Measurements from ENCODE around the gene REST. TPM values are rescaled to one million over a fixed set of nuclear protein-coding genes. Genes with fewer than 3 reads are reported as not detected.

Gene REST
- total and polyA plus RNA-seq, 2 donors (not counting 1 experiment from before 2014, with no cell fraction given): 30.5 to 33.0 TPM

- Histone ChIP-seq H3K79me2 (ENCODE audit: control insufficient read depth, insufficient read depth, low read length) (peaks cover 18% of the 10 kb centered on the region), H3K4me1 (ENCODE audit: control insufficient read depth, extremely low read depth, insufficient read depth, low read length) (peaks cover 2% of the 10 kb centered on the region), H3K36me3 (ENCODE audit: control insufficient read depth, insufficient read depth, low read length) (no peaks in the 10 kb centered on the region), H4K20me1 (ENCODE audit: control insufficient read depth, extremely low read depth, insufficient read depth, low read length) (no peaks in the 10 kb centered on the region), H3K9me3 (ENCODE audit: control insufficient read depth, insufficient read depth, low read depth, low read length) (no peaks in the 10 kb centered on the region), H3K4me3 (replicated peaks in 1 of 4; ENCODE audit: control extremely low read depth in 1 of 4, insufficient read depth in 1 of 4, low read depth in 3 of 4, low read length in 4 of 4) (no peak overlapping the region), H3K4me2 (ENCODE audit: extremely low read depth, insufficient read depth, low read length) (no peak overlapping the region), H2AFZ (ENCODE audit: low read length) (no peak overlapping the region), H3K27me3 (ENCODE audit: control insufficient read depth, insufficient read depth, low read length) (peaks cover 7% of the 10 kb centered on the region), H3K9ac (ENCODE audit: insufficient read depth, low read length) (no peak overlapping the region), H3K27ac (ENCODE audit: insufficient read depth, low read length) (no peak overlapping the region)
- no peak for DNase-seq (ENCODE audit: low read depth in 2 of 2)
- TF ChIP-seq CTCF (conservative IDR thresholded peaks at IDR 0.05 in 1 of 2, IDR thresholded peaks at IDR 0.05 in 1 of 2; ENCODE audit: low read depth in 1 of 2, low read length in 2 of 2) (no peak), EZH2 (IDR thresholded peaks at IDR 0.05; ENCODE audit: low read length, missing control alignments) (no peak)
Observed at GRCh38 chr4:56905796-56906195, 1.9 kb upstream of the REST start.

DNA sequence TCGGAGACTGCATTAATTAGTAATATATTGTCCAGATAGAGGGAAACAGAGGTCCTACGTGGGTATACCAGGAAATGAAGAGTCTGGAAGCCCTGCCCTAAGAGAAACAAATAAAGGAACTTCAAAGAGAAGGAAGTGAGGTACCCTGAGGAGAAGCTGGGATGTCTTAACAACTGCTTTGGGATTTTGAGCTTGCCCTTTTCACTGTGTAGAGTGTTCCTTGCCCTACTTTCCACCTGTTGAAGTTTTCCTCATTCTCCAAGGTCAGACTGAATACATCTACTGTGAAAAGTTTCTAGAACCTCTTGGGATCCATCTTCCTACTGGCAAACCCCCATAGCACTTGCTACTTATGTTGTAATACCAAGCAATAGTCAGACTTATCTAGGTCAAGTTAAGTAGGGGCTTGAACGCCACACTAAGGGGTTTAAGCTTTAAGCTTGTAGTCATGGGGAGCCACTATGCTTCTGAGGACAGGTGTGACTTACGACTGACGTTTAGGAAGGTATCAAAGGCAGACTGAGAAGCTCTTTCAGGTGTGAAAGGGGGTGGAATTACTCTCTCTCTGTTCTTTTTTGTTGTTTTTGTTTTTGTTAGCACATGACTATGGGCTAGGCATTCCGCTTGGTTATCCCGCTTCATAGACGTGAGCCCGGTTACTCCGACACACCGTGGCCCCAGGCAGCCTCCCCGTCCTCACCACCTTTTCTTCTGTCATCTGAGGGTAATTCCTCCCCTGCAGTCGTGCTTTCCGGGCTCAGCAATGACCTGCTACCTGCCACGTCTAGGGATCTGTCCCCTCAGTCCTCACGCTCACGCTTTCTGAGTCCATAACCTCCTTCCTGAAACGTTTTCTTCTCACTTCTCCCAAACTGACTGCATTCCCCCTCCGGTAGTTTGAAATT, 959 bp upstream of the REST start:
- H3K36me3 ChIP-seq (ENCODE audit: control insufficient read depth, insufficient read depth, low read length): no peaks in the 10 kb centered on the region
- no peak overlapping the region for H3K9ac ChIP-seq (ENCODE audit: insufficient read depth, low read length)
- H4K20me1 ChIP-seq (ENCODE audit: control insufficient read depth, extremely low read depth, insufficient read depth, low read length): no peaks in the 10 kb centered on the region
- TF ChIP-seq EZH2 (IDR thresholded peaks at IDR 0.05; ENCODE audit: low read length, missing control alignments) (no peak), CTCF (conservative IDR thresholded peaks at IDR 0.05 in 1 of 2, IDR thresholded peaks at IDR 0.05 in 1 of 2; ENCODE audit: low read depth in 1 of 2, low read length in 2 of 2) (no peak)
- H3K4me3 ChIP-seq (replicated peaks in 1 of 4; ENCODE audit: control extremely low read depth in 1 of 4, insufficient read depth in 1 of 4, low read depth in 3 of 4, low read length in 4 of 4): peak overlapping the region; percentile 48 to 68 (median 59)
- H3K9me3 ChIP-seq (ENCODE audit: control insufficient read depth, insufficient read depth, low read depth, low read length): no peaks in the 10 kb centered on the region
- H3K4me1 ChIP-seq (ENCODE audit: control insufficient read depth, extremely low read depth, insufficient read depth, low read length): peaks cover 2% of the 10 kb centered on the region
- no peak for DNase-seq (ENCODE audit: low read depth in 2 of 2)
- H3K4me2 ChIP-seq (ENCODE audit: extremely low read depth, insufficient read depth, low read length): peak overlapping the region; percentile 88
- peaks cover 7% of the 10 kb centered on the region for H3K27me3 ChIP-seq (ENCODE audit: control insufficient read depth, insufficient read depth, low read length)
- H3K79me2 ChIP-seq (ENCODE audit: control insufficient read depth, insufficient read depth, low read length): peaks cover 28% of the 10 kb centered on the region
- H3K27ac ChIP-seq (ENCODE audit: insufficient read depth, low read length): no peak overlapping the region
- H2AFZ ChIP-seq (ENCODE audit: low read length): peak overlapping the region; percentile 72

GRCh38 chr4:56908206-56909085, 746 bp downstream of the REST start:
- Histone ChIP-seq H3K4me2 (ENCODE audit: extremely low read depth, insufficient read depth, low read length) (peak overlapping the region; percentile 87), H3K36me3 (ENCODE audit: control insufficient read depth, insufficient read depth, low read length) (no peaks in the 10 kb centered on the region), H4K20me1 (ENCODE audit: control insufficient read depth, extremely low read depth, insufficient read depth, low read length) (no peaks in the 10 kb centered on the region), H3K27ac (ENCODE audit: insufficient read depth, low read length) (peak overlapping the region; percentile 88), H3K27me3 (ENCODE audit: control insufficient read depth, insufficient read depth, low read length) (peaks cover 7% of the 10 kb centered on the region), H3K9me3 (ENCODE audit: control insufficient read depth, insufficient read depth, low read depth, low read length) (no peaks in the 10 kb centered on the region), H3K9ac (ENCODE audit: insufficient read depth, low read length) (peak overlapping the region; percentile 81), H3K4me1 (ENCODE audit: control insufficient read depth, extremely low read depth, insufficient read depth, low read length) (peaks cover 2% of the 10 kb centered on the region), H3K79me2 (ENCODE audit: control insufficient read depth, insufficient read depth, low read length) (peaks cover 41% of the 10 kb centered on the region), H2AFZ (ENCODE audit: low read length) (peak overlapping the region; percentile 83), H3K4me3 (replicated peaks in 1 of 4; ENCODE audit: control extremely low read depth in 1 of 4, insufficient read depth in 1 of 4, low read depth in 3 of 4, low read length in 4 of 4) (peak overlapping the region; percentile 82 to 97 (median 92))
- TF ChIP-seq CTCF (conservative IDR thresholded peaks at IDR 0.05 in 1 of 2, IDR thresholded peaks at IDR 0.05 in 1 of 2; ENCODE audit: low read depth in 1 of 2, low read length in 2 of 2) (no peak), EZH2 (IDR thresholded peaks at IDR 0.05; ENCODE audit: low read length, missing control alignments) (no peak)
- DNase-seq (ENCODE audit: low read depth in 2 of 2): peak; percentile 65 to 74

All from fibroblast of lung (primary cell).